H9 (cell line): ENCODE results near the gene HNRNPA3. TPM values are rescaled to one million over a fixed set of nuclear protein-coding genes. Genes with fewer than 3 reads are reported as not detected.

Experiments used
- DNase-seq: peaks from one replicate; pipeline ENCODE4 v3.0.0-alpha.2; 2017
- H2AFZ ChIP-seq: one replicate; pipeline ENCODE4 v1.6.1; 2013; ENCODE audit warnings: mild to moderate bottlenecking, low read length, control low read depth, moderate library complexity
- H2AK5ac ChIP-seq: 2 replicates; pipeline ENCODE4 v1.6.1; 2013; ENCODE audit warnings: low read length, control low read depth, mixed read lengths; ENCODE audit not compliant: insufficient read length
- H2BK120ac ChIP-seq: one replicate; pipeline ENCODE4 v1.6.1; 2013; ENCODE audit warnings: low read depth, mild to moderate bottlenecking, low read length, control low read depth, inconsistent platforms; ENCODE audit not compliant: poor library complexity, severe bottlenecking
- H2BK12ac ChIP-seq: 2 replicates; pipeline ENCODE4 v1.6.1; 2013; ENCODE audit warnings: low read length, control low read depth, mixed read lengths, low read depth; ENCODE audit not compliant: insufficient read length
- H2BK15ac ChIP-seq: 2 replicates; pipeline ENCODE4 v1.6.1; 2013; ENCODE audit warnings: low read depth, low read length, control low read depth
- H2BK20ac ChIP-seq: one replicate; pipeline ENCODE4 v1.6.1; 2013; ENCODE audit warnings: low read depth, mild to moderate bottlenecking, low read length, control low read depth, inconsistent platforms; ENCODE audit not compliant: poor library complexity, severe bottlenecking
- H2BK5ac ChIP-seq: 2 replicates; pipeline ENCODE4 v1.6.1; 2013; ENCODE audit warnings: low read length, control low read depth, mixed read lengths; ENCODE audit not compliant: insufficient read length
- H3K14ac ChIP-seq: 2 replicates; pipeline ENCODE4 v1.6.1; 2013; ENCODE audit warnings: low read length, control low read depth; ENCODE audit not compliant: insufficient read depth
- H3K18ac ChIP-seq: 2 replicates; pipeline ENCODE4 v1.6.1; 2013; ENCODE audit warnings: low read depth, mild to moderate bottlenecking, mixed read lengths, low read length, control low read depth; ENCODE audit not compliant: insufficient read length
- H3K23ac ChIP-seq: 2 replicates; pipeline ENCODE4 v1.6.1; 2013; ENCODE audit warnings: low read length, control low read depth, mixed read lengths, low read depth; ENCODE audit not compliant: insufficient read length
- H3K23me2 ChIP-seq: 2 replicates; pipeline ENCODE4 v1.6.1; 2013; ENCODE audit warnings: low read depth, mild to moderate bottlenecking, mixed read lengths, low read length, control low read depth; ENCODE audit not compliant: insufficient read length, poor library complexity, severe bottlenecking
- H3K27ac ChIP-seq: 2 replicates; pipeline ENCODE4 v1.5.1; 2013; ENCODE audit warnings: low read length, control low read depth, mixed read lengths, low read depth; ENCODE audit not compliant: insufficient read length
- H3K27me3 ChIP-seq: 2 replicates; pipeline ENCODE4 v1.6.1; 2013; ENCODE audit warnings: low read length, control low read depth, inconsistent platforms; ENCODE audit not compliant: insufficient read depth
- H3K4ac ChIP-seq: 2 replicates; pipeline ENCODE4 v1.6.1; 2013; ENCODE audit warnings: low read depth, mild to moderate bottlenecking, control low read depth, inconsistent platforms, low read length, moderate library complexity
- H3K4me1 ChIP-seq: 2 replicates; pipeline ENCODE4 v1.6.1; 2013; ENCODE audit warnings: low read length, control low read depth, inconsistent platforms; ENCODE audit not compliant: insufficient read depth
- H3K4me2 ChIP-seq: 2 replicates; pipeline ENCODE4 v1.6.1; 2013; ENCODE audit warnings: low read length, control low read depth, mixed read lengths; ENCODE audit not compliant: insufficient read length, insufficient read depth
- H3K56ac ChIP-seq: 2 replicates; pipeline ENCODE4 v1.6.1; 2013; ENCODE audit warnings: low read depth, mild to moderate bottlenecking, mixed read lengths, low read length, control low read depth; ENCODE audit not compliant: insufficient read length
- H3K79me1 ChIP-seq: 2 replicates; pipeline ENCODE4 v1.6.1; 2013; ENCODE audit warnings: low read depth, mild to moderate bottlenecking, moderate library complexity, low read length, control low read depth, inconsistent platforms; ENCODE audit not compliant: insufficient read depth, poor library complexity, severe bottlenecking
- H3K79me2 ChIP-seq: 2 replicates; pipeline ENCODE4 v1.6.1; 2013; ENCODE audit warnings: low read length, control low read depth, inconsistent platforms; ENCODE audit not compliant: insufficient read depth
- H3K9ac ChIP-seq: 2 replicates; pipeline ENCODE4 v1.6.1; 2013; ENCODE audit warnings: low read length, control low read depth, mixed read lengths; ENCODE audit not compliant: insufficient read length; ENCODE audit errors: extremely low read depth
- H3K9me3 ChIP-seq: one replicate; pipeline ENCODE4 v1.6.1; 2013; ENCODE audit warnings: low read depth, low read length, inconsistent platforms; ENCODE audit not compliant: control insufficient read depth
- H3T11ph ChIP-seq: one replicate; pipeline ENCODE4 v1.6.1; 2013; ENCODE audit warnings: mild to moderate bottlenecking, low read length, control low read depth, inconsistent platforms
- H4K20me1 ChIP-seq: one replicate; pipeline ENCODE4 v1.6.1; 2013; ENCODE audit not compliant: control insufficient read depth, insufficient read length, insufficient read depth
- H4K5ac ChIP-seq: 2 replicates; pipeline ENCODE4 v1.6.1; 2013; ENCODE audit warnings: low read depth, mild to moderate bottlenecking, mixed read lengths, low read length, control low read depth; ENCODE audit not compliant: insufficient read length
- H4K8ac ChIP-seq: replicated peaks from 2 replicates; pipeline ENCODE4 v1.6.1; 2013; ENCODE audit warnings: low read length, control low read depth, mixed read lengths, low read depth; ENCODE audit not compliant: insufficient read length
- H4K91ac ChIP-seq: 2 replicates; pipeline ENCODE4 v1.6.1; 2013; ENCODE audit warnings: low read depth, mild to moderate bottlenecking, moderate library complexity, mixed read lengths, low read length, control low read depth; ENCODE audit not compliant: insufficient read length
- H3K27ac Mint-ChIP-seq, 3 experiments: 2 replicates in 2 of 3; 3 replicates in 1 of 3; pipeline ENCODE4 v1.8.0; 2020 to 2021; ENCODE audit warnings: mixed read lengths in 3 of 3, mild to moderate bottlenecking in 1 of 3, moderate library complexity in 1 of 3
- H3K27me3 Mint-ChIP-seq: 2 replicates; pipeline ENCODE4 v1.8.0; 2021; ENCODE audit warnings: low read depth, mild to moderate bottlenecking, moderate library complexity, mixed read lengths
- H3K36me3 Mint-ChIP-seq, 3 experiments: 2 replicates in 2 of 3; 3 replicates in 1 of 3; pipeline ENCODE4 v1.8.0; 2020 to 2021; ENCODE audit warnings: low read depth in 3 of 3, mixed read lengths in 3 of 3; ENCODE audit not compliant: insufficient read depth in 1 of 3
- H3K4me1 Mint-ChIP-seq, 2 experiments: 2 replicates each; pipeline ENCODE4 v1.8.0; 2020; ENCODE audit warnings: mixed read lengths in 2 of 2
- H3K4me3 Mint-ChIP-seq, 2 experiments: 2 replicates in 1 of 2; 3 replicates in 1 of 2; pipeline ENCODE4 v1.8.0; 2020 to 2021; ENCODE audit warnings: mild to moderate bottlenecking in 2 of 2, mixed read lengths in 2 of 2, moderate library complexity in 1 of 2
- H3K9me3 Mint-ChIP-seq, 2 experiments: 2 replicates in 1 of 2; 3 replicates in 1 of 2; pipeline ENCODE4 v1.8.0; 2020; ENCODE audit warnings: mild to moderate bottlenecking in 2 of 2, mixed read lengths in 2 of 2, moderate library complexity in 1 of 2
- CTCF ChIP-seq: fragments of 200-600 bp; sonication (generic); conservative IDR thresholded peaks from 3 replicates; pipeline ENCODE4 v1.8.0; 2021; ENCODE audit warnings: antibody characterized with exemption, mild to moderate bottlenecking
- total RNA-seq: library from RNA; stranded (reverse); gene quantifications from 2 replicates; pipeline ENCODE4 v1.2.1, GENCODE V29; 2021

Gene HNRNPA3
- total RNA-seq, 1 experiment from 2014 or later, result 405 TPM

- H4K91ac ChIP-seq, result no peak overlapping the region
- Mint-ChIP-seq H3K36me3 (no peaks in the 10 kb centered on the region; a peak in 1 of 7 replicates), H3K4me1 (peaks cover 9 to 13% of the 10 kb centered on the region in 2 experiments), H3K9me3 (no peaks in the 10 kb centered on the region; a peak in 1 of 5 replicates), H3K4me3 (no peak overlapping the region), H3K27ac (no peak overlapping the region), H3K27me3 (no peaks in the 10 kb centered on the region)
- no peak overlapping the region for H2AK5ac ChIP-seq
- H3K4me1 ChIP-seq, result no peaks in the 10 kb centered on the region; the same call in 1 of the 2 replicates
- no peak overlapping the region for H2BK15ac ChIP-seq
- H3K27ac ChIP-seq, result no peak overlapping the region
- no peaks in the 10 kb centered on the region for H3K27me3 ChIP-seq
- H3K23me2 ChIP-seq, result no peaks in the 10 kb centered on the region
- H3K79me1 ChIP-seq, result no peaks in the 10 kb centered on the region
- no peak overlapping the region for H2AFZ ChIP-seq
- H4K5ac ChIP-seq, result no peak overlapping the region
- H2BK5ac ChIP-seq, result no peak overlapping the region
- H4K8ac ChIP-seq, result no peak overlapping the region
- DNase-seq, result no peak
- H3K9me3 ChIP-seq, result no peaks in the 10 kb centered on the region
- H3K4me2 ChIP-seq, result no peak overlapping the region
- H3K14ac ChIP-seq, result no peak overlapping the region
- H2BK20ac ChIP-seq, result no peak overlapping the region
- no peak for TF ChIP-seq CTCF
- no peak overlapping the region for H2BK12ac ChIP-seq
- no peak overlapping the region for H3K4ac ChIP-seq
- H3T11ph ChIP-seq, result no peak overlapping the region
- H4K20me1 ChIP-seq, result no peaks in the 10 kb centered on the region
- H3K9ac ChIP-seq, result no peak overlapping the region
- no peak overlapping the region for H3K18ac ChIP-seq
- no peak overlapping the region for H3K56ac ChIP-seq
- no peaks in the 10 kb centered on the region for H3K79me2 ChIP-seq
- no peak overlapping the region for H2BK120ac ChIP-seq
- no peak overlapping the region for H3K23ac ChIP-seq
These were observed 28.7 kb upstream of the HNRNPA3 start for GRCh38 chr2:177183860-177184259.
